Gastroesophageal sphincter (tissue), 4 donors: ENCODE results near the gene B3GAT1. TPM values are rescaled to one million over a fixed set of nuclear protein-coding genes. Genes with fewer than 3 reads are reported as not detected.

Experiments
- ATAC-seq: fragments of 150-250 bp; one replicate; pipeline ENCODE4 v1.9.1; 2016; ENCODE audit warnings: mild to moderate bottlenecking, moderate library complexity
- H3K27ac ChIP-seq, 4 donors: fragments of 200-600 bp; sonication (generic) in 3 of 4; 1 replicate in 3 of 4; 2 replicates in 1 of 4; pipeline ENCODE4 v1.5.1; 2016 to 2019
- H3K27me3 ChIP-seq: fragments of 200-600 bp; sonication (generic); one replicate; pipeline ENCODE4 v1.5.1; 2019
- H3K36me3 ChIP-seq, 2 donors: fragments of 200-600 bp; sonication (generic); one replicate each; pipeline ENCODE4 v1.5.1; 2019; ENCODE audit warnings: control low read depth in 1 of 2
- H3K4me1 ChIP-seq, 3 donors: fragments of 200-600 bp; sonication (generic); 1 replicate in 2 of 3; 2 replicates in 1 of 3; pipeline ENCODE4 v1.5.1; 2016 to 2019; ENCODE audit warnings: control low read depth in 2 of 3
- H3K4me3 ChIP-seq, 2 donors: fragments of 200-600 bp; sonication (generic); one replicate each; pipeline ENCODE4 v1.5.1; 2019; ENCODE audit warnings: mild to moderate bottlenecking in 1 of 2, moderate library complexity in 1 of 2
- H3K9me3 ChIP-seq, 3 donors: fragments of 200-600 bp; sonication (generic); one replicate each; pipeline ENCODE4 v1.5.1; 2017 to 2019; ENCODE audit warnings: control low read depth in 2 of 3
- EP300 ChIP-seq: sonication (generic); formaldehyde crosslinking; IDR thresholded peaks from one replicate; pipeline ENCODE4 v1.6.1; 2017; ENCODE audit warnings: antibody characterized with exemption, mild to moderate bottlenecking
- POLR2A ChIP-seq, 2 donors: fragments of 450-650 bp; IDR thresholded peaks; one replicate each; pipeline ENCODE4 v1.6.1; 2017; ENCODE audit warnings: antibody characterized with exemption in 2 of 2, mild to moderate bottlenecking in 2 of 2, moderate library complexity in 1 of 2
- POLR2AphosphoS5 ChIP-seq: sonication (generic); formaldehyde crosslinking; IDR thresholded peaks from one replicate; pipeline ENCODE4 v1.6.1; 2017; ENCODE audit warnings: antibody characterized with exemption
- WGBS, 2 donors: methylation state at CpG; one replicate each; pipeline ENCODE4 v1.1.5; 2018; ENCODE audit warnings: low coverage in 1 of 2; 5-methylcytosine and 5-hydroxymethylcytosine counted together
- total RNA-seq, 4 donors: library from RNA; depleted of rRNA; stranded (reverse); fragments of >200 nt; gene quantifications; one replicate each; pipeline ENCODE4 v1.1.0, GENCODE V29; 2016
- TF ChIP-seq, protein P1 (sequence below), 4 experiments: fragments of 200-600 bp in 2 of 4; fragments of 450-650 bp in 2 of 4; sonication (generic) in 1 of 4; IDR thresholded peaks; one replicate each; pipeline ENCODE4 v1.5.1; 2017 to 2019; ENCODE audit warnings: antibody characterized with exemption in 4 of 4, mild to moderate bottlenecking in 2 of 4, moderate library complexity in 2 of 4

Gene B3GAT1
- total RNA-seq, 4 donors from 2014 or later: 0.08 to 0.52 (median 0.29) TPM

- TF ChIP-seq EP300 (no peak), POLR2AphosphoS5 (no peak), POLR2A (IDR thresholded peaks at IDR 0.05) (no peak)
- TF ChIP-seq, protein P1, sequence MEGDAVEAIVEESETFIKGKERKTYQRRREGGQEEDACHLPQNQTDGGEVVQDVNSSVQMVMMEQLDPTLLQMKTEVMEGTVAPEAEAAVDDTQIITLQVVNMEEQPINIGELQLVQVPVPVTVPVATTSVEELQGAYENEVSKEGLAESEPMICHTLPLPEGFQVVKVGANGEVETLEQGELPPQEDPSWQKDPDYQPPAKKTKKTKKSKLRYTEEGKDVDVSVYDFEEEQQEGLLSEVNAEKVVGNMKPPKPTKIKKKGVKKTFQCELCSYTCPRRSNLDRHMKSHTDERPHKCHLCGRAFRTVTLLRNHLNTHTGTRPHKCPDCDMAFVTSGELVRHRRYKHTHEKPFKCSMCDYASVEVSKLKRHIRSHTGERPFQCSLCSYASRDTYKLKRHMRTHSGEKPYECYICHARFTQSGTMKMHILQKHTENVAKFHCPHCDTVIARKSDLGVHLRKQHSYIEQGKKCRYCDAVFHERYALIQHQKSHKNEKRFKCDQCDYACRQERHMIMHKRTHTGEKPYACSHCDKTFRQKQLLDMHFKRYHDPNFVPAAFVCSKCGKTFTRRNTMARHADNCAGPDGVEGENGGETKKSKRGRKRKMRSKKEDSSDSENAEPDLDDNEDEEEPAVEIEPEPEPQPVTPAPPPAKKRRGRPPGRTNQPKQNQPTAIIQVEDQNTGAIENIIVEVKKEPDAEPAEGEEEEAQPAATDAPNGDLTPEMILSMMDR (IDR thresholded peaks at IDR 0.05): no peak
- H3K36me3 ChIP-seq: no peaks in the 10 kb centered on the region
- peaks cover 58% of the 10 kb centered on the region for H3K27me3 ChIP-seq
- 41 to 73% methylated on average over 4 to 5 of the region's 10 CpGs for WGBS, 2 donors
- no peaks in the 10 kb centered on the region for H3K4me1 ChIP-seq
- H3K9me3 ChIP-seq: no peaks in the 10 kb centered on the region
- H3K4me3 ChIP-seq: no peak overlapping the region
- no peak for ATAC-seq
- H3K27ac ChIP-seq: no peak overlapping the region
These were observed 17.1 kb upstream of the B3GAT1 start for GRCh38 chr11:134429106-134429505.

DNA sequence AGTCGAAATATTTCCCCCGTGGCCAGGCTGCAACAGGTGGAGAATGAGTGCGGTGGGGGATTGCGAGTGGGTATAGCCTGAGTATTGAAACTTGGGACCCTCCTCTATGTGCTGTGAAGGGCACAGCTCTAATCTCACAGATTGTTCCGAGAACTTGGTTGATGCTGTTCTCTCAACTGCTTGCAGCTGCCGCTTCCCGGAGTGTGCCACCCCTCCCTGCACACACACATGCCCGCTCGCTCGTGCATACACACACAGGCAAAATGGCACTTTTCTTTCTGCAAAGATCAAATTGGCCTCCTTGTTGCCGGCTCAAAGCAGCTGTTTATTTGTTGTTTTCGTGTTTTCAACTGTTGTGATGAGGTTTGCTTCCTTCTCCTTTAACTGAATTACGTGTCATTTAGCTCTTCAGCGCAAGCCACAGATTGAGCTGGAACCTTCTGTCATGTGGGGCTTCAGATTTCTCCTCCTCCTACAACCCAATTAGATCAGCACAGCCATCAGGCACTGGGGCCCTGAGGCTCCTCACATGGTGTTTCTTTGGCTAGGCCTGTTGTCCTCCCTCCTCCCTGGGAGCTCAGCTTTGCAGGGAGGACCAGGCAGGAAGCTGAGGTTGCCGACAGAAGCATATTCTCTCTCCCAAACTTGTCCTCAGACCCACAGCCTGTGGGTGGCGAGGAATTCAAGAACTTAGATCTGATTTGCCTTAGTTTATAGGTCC lies 13.9 kb upstream of the B3GAT1 start:
- Histone ChIP-seq H3K27ac (no peak overlapping the region), H3K9me3 (no peaks in the 10 kb centered on the region), H3K4me1 (no peaks in the 10 kb centered on the region), H3K36me3 (no peaks in the 10 kb centered on the region), H3K4me3 (no peak overlapping the region), H3K27me3 (peaks cover 57% of the 10 kb centered on the region)
- no peak for TF ChIP-seq POLR2AphosphoS5
- TF ChIP-seq EP300: no peak
- no peak for TF ChIP-seq POLR2A (IDR thresholded peaks at IDR 0.05)
- TF ChIP-seq, protein P1 (IDR thresholded peaks at IDR 0.05): no peak
- ATAC-seq: no peak
- WGBS, 2 donors: 72 to 79% methylated on average over 8 to 11 of the region's 16 CpGs

- no peak for ATAC-seq
- Histone ChIP-seq H3K4me1 (no peaks in the 10 kb centered on the region), H3K27ac (no peak overlapping the region), H3K27me3 (peaks cover 53% of the 10 kb centered on the region), H3K9me3 (no peaks in the 10 kb centered on the region), H3K36me3 (no peaks in the 10 kb centered on the region), H3K4me3 (no peak overlapping the region)
- TF ChIP-seq POLR2AphosphoS5 (no peak), POLR2A (IDR thresholded peaks at IDR 0.05) (no peak), EP300 (no peak)
- TF ChIP-seq, protein P1 (IDR thresholded peaks at IDR 0.05): no peak
- 0 to 50% methylated on average over 1 of the region's 2 CpGs for WGBS, 2 donors
These were observed 13.4 kb upstream of the B3GAT1 start for GRCh38 chr11:134425413-134425812.

DNA sequence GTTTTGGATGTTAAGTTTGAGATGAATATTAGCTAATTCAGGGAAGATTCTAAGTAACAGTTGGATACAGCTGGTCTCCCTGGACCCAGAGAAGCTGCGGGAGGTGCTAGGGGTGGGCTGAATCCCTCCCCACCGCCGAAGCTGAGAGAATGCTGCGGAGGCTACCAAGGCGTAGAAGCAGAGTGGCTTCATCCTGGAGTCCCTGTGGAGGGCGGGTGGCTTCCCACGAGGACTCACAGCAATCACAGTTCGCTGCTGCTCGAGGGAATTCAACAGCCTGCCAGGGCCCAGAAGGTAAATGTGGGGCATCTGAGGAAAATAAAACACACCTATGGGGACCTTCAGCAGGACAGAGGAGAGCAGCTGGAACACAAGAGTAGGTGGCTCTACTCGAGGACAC lies 11.1 kb upstream of the B3GAT1 start:
- no peak for TF ChIP-seq POLR2AphosphoS5
- no peak for TF ChIP-seq POLR2A (IDR thresholded peaks at IDR 0.05)
- TF ChIP-seq EP300: no peak
- TF ChIP-seq, protein P1 (IDR thresholded peaks at IDR 0.05): no peak
- no peaks in the 10 kb centered on the region for H3K9me3 ChIP-seq
- H3K4me3 ChIP-seq: no peak overlapping the region
- 75 to 92% methylated on average over 2 to 8 of the region's 10 CpGs for WGBS, 2 donors
- H3K27ac ChIP-seq: no peak overlapping the region
- no peaks in the 10 kb centered on the region for H3K36me3 ChIP-seq
- ATAC-seq: no peak
- peaks cover 49% of the 10 kb centered on the region for H3K27me3 ChIP-seq
- H3K4me1 ChIP-seq: no peaks in the 10 kb centered on the region
